ENCODE results near the gene NPC2. TPM values are rescaled to one million over a fixed set of nuclear protein-coding genes. Genes with fewer than 3 reads are reported as not detected.

NPC2 gene
- total and polyA plus RNA-seq, 2 donors (not counting 3 experiments of a cell fraction or from before 2014, with no cell fraction given), result 203 to 406 TPM

DNA sequence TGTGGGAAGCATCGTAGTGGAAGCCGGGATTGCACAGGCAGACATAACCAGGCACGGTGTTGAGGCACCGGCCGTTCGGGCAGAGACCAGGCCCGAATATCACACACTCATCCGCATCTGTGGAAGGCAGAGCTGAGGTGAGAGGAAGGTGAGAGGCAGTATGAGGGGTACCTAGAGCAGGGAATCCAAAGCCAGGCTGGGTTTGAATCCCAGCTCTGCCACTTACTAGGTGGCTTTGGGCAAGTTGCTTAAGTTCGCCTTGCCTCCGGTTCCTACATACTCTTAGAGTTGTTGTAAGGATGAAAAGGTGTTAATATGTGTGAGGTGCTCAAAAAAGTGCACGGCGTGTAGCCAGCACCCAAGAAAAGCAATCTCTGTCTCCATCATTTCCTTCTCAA is 10.8 kb upstream of the NPC2 start:
- POLR2A ChIA-PET, result no interaction called here
- H3K4me2 ChIP-seq (ENCODE audit: insufficient read depth, low read length), result no peak overlapping the region
- H3K9me3 ChIP-seq (replicated peaks; ENCODE audit: control insufficient read depth, insufficient read depth, low read length), result no peaks in the 10 kb centered on the region
- BruUV-seq (replicated peaks), result no TSS peak
- no peak for DNase-seq (ENCODE audit: low read depth, low spot score)
- H3K27ac ChIP-seq (ENCODE audit: insufficient read depth, low read depth, low read length), result no peak overlapping the region
- no peaks in the 10 kb centered on the region for H4K20me1 ChIP-seq (replicated peaks; ENCODE audit: control insufficient read depth, extremely low read depth, insufficient read depth, low read length)
- H2AFZ ChIP-seq (ENCODE audit: low read depth, low read length), result no peak overlapping the region
- no peak overlapping the region for H3K4me3 ChIP-seq (replicated peaks in 1 of 3; ENCODE audit: insufficient read depth in 1 of 3, low read depth in 1 of 3, low read length in 3 of 3)
- intact Hi-C loops (cut with micrococcal nuclease) (loop anchor here (5.0 kb wide), 1 partner anchor 298 kb away; no protein-coding TSS in a partner anchor), dilution Hi-C loops (cut with MboI; ENCODE audit: extremely low pct_ligation_motif_present, low sequenced_read_pairs) (no loop called here)
- TF ChIP-seq JUN (IDR thresholded peaks at IDR 0.05; ENCODE audit: borderline replicate concordance, insufficient read depth, insufficient read length, low read depth) (no peak), POLR2A (IDR thresholded peaks at IDR 0.05; ENCODE audit: low read depth, low read length) (no peak), GATA2 (IDR thresholded peaks at IDR 0.05; ENCODE audit: insufficient read depth, insufficient read length, low read depth, low read length) (no peak), POLR2AphosphoS5 (IDR thresholded peaks at IDR 0.05; ENCODE audit: insufficient read depth, low read depth, low read length) (no peak), MYC (IDR thresholded peaks at IDR 0.05; ENCODE audit: low read depth, low read length) (no peak)
- TF ChIP-seq, protein P1, sequence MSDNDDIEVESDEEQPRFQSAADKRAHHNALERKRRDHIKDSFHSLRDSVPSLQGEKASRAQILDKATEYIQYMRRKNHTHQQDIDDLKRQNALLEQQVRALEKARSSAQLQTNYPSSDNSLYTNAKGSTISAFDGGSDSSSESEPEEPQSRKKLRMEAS (IDR thresholded peaks at IDR 0.05; ENCODE audit: insufficient read depth, insufficient read length), result no peak
- TF ChIP-seq, protein P2, sequence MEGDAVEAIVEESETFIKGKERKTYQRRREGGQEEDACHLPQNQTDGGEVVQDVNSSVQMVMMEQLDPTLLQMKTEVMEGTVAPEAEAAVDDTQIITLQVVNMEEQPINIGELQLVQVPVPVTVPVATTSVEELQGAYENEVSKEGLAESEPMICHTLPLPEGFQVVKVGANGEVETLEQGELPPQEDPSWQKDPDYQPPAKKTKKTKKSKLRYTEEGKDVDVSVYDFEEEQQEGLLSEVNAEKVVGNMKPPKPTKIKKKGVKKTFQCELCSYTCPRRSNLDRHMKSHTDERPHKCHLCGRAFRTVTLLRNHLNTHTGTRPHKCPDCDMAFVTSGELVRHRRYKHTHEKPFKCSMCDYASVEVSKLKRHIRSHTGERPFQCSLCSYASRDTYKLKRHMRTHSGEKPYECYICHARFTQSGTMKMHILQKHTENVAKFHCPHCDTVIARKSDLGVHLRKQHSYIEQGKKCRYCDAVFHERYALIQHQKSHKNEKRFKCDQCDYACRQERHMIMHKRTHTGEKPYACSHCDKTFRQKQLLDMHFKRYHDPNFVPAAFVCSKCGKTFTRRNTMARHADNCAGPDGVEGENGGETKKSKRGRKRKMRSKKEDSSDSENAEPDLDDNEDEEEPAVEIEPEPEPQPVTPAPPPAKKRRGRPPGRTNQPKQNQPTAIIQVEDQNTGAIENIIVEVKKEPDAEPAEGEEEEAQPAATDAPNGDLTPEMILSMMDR (IDR thresholded peaks at IDR 0.05; ENCODE audit: extremely low read depth in 1 of 2, insufficient read depth in 1 of 2, low read depth in 1 of 2, low read length in 2 of 2), result no peak
- H3K36me3 ChIP-seq (ENCODE audit: control insufficient read depth in 2 of 2, extremely low read depth in 1 of 2, insufficient read depth in 2 of 2, low read length in 2 of 2), result peaks cover 37 to 76% of the 10 kb centered on the region in 2 experiments
- no peak overlapping the region for H3K9ac ChIP-seq (replicated peaks; ENCODE audit: extremely low read depth, insufficient read depth, low read length)
- FAIRE-seq, result no peak
- no peaks in the 10 kb centered on the region for H3K4me1 ChIP-seq (ENCODE audit: control insufficient read depth, extremely low read depth, insufficient read depth, low read length)
- no peaks in the 10 kb centered on the region for H3K27me3 ChIP-seq (ENCODE audit: control insufficient read depth in 2 of 2, insufficient read depth in 2 of 2, low read length in 2 of 2)
- CTCF ChIA-PET, result no interaction called here
- H3K9me1 ChIP-seq (replicated peaks; ENCODE audit: control insufficient read depth, extremely low read depth, insufficient read depth, low read length), result no peaks in the 10 kb centered on the region
- H3K79me2 ChIP-seq (ENCODE audit: control insufficient read depth, insufficient read depth, low read length), result no peaks in the 10 kb centered on the region
